ENCODE measurements around the gene DYNLT4. TPM values are rescaled to one million over a fixed set of nuclear protein-coding genes. Genes with fewer than 3 reads are reported as not detected.

Gene DYNLT4
- total RNA-seq, 2 donors from 2014 or later, result 0.64 TPM; not detected in 1

GRCh38 chr1:44784094-44785028 is 22.8 kb downstream of the DYNLT4 start:
- no peak overlapping the region for H3K27ac ChIP-seq (ENCODE audit: low read depth, low read length)
- H3K27ac Mint-ChIP-seq, result peak overlapping the region; percentile 16
- peak overlapping the region; percentile 50 for H3K4me3 Mint-ChIP-seq
- peak overlapping the region; percentile 49 for H3K4me3 ChIP-seq (ENCODE audit: low read length)
- peaks cover 10% of the 10 kb centered on the region for H3K27me3 Mint-ChIP-seq (ENCODE audit: insufficient read depth)
- H3K4me1 ChIP-seq (ENCODE audit: control insufficient read depth, insufficient read depth, low read length), result peaks cover 5% of the 10 kb centered on the region
- peak; percentile 50 for TF ChIP-seq CTCF (conservative IDR thresholded peaks at IDR 0.05)
- peaks cover 3% of the 10 kb centered on the region for H3K36me3 ChIP-seq (ENCODE audit: control insufficient read depth, insufficient read depth, low read length)
- peak; percentile 85 for DNase-seq
- 16 to 30% methylated on average over 16 to 71 of the region's 71 CpGs for WGBS, 2 experiments (ENCODE audit: insufficient coverage in 1 of 2, insufficient read length in 1 of 2)
- peak overlapping the region; percentile 38 for H3K9ac ChIP-seq (ENCODE audit: extremely low read depth, low read length, poor library complexity, severe bottlenecking)
- peaks cover 21% of the 10 kb centered on the region for H3K36me3 Mint-ChIP-seq (ENCODE audit: low read depth)
- peaks cover 20% of the 10 kb centered on the region for H3K27me3 ChIP-seq (ENCODE audit: control insufficient read depth, insufficient read depth, low read length, poor library complexity, severe bottlenecking)
- peaks cover 9% of the 10 kb centered on the region for H3K4me1 Mint-ChIP-seq
- no peaks in the 10 kb centered on the region for H3K9me3 Mint-ChIP-seq
- no peaks in the 10 kb centered on the region for H3K9me3 ChIP-seq (ENCODE audit: control insufficient read depth, low read length)

DNA sequence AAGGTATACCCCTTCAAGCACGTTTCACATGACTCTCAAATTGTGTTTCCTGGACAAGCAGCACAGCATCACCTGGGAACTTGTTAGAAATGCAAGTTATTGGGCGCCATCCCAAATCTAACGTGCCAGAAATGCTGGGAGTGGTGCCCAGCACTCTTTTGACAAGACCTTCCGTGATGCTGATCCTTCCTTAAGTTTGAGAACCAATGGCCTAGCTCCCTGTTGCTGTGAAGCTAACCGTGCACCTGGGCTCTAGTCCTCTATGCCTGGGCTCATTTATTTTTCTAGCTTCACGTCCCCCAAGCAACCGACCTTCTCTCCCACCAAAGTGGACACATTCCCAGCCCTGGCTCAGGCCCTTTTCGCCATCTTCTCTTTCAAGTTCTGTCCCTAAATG is 23.5 kb downstream of the DYNLT4 start:
- H3K36me3 Mint-ChIP-seq (ENCODE audit: low read depth), result peaks cover 28% of the 10 kb centered on the region
- peaks cover 20% of the 10 kb centered on the region for H3K27me3 ChIP-seq (ENCODE audit: control insufficient read depth, insufficient read depth, low read length, poor library complexity, severe bottlenecking)
- peak overlapping the region; percentile 38 for H3K9ac ChIP-seq (ENCODE audit: extremely low read depth, low read length, poor library complexity, severe bottlenecking)
- no peaks in the 10 kb centered on the region for H3K9me3 ChIP-seq (ENCODE audit: control insufficient read depth, low read length)
- no peaks in the 10 kb centered on the region for H3K9me3 Mint-ChIP-seq
- H3K4me1 ChIP-seq (ENCODE audit: control insufficient read depth, insufficient read depth, low read length), result peaks cover 5% of the 10 kb centered on the region
- TF ChIP-seq CTCF (conservative IDR thresholded peaks at IDR 0.05), result no peak
- DNase-seq, result no peak
- H3K27ac Mint-ChIP-seq, result peak overlapping the region; percentile 16
- peak overlapping the region; percentile 49 for H3K4me3 ChIP-seq (ENCODE audit: low read length)
- peaks cover 10% of the 10 kb centered on the region for H3K36me3 ChIP-seq (ENCODE audit: control insufficient read depth, insufficient read depth, low read length)
- WGBS, 2 experiments (ENCODE audit: insufficient coverage in 1 of 2, insufficient read length in 1 of 2), result 80 to 83% methylated on average over 7 to 8 of the region's 8 CpGs
- peaks cover 10% of the 10 kb centered on the region for H3K27me3 Mint-ChIP-seq (ENCODE audit: insufficient read depth)
- peak overlapping the region; percentile 50 for H3K4me3 Mint-ChIP-seq
- H3K27ac ChIP-seq (ENCODE audit: low read depth, low read length), result no peak overlapping the region
- H3K4me1 Mint-ChIP-seq, result peaks cover 9% of the 10 kb centered on the region

- Histone ChIP-seq H3K9me3 (ENCODE audit: control insufficient read depth, low read length) (no peaks in the 10 kb centered on the region), H3K4me1 (ENCODE audit: control insufficient read depth, insufficient read depth, low read length) (no peaks in the 10 kb centered on the region), H3K36me3 (ENCODE audit: control insufficient read depth, insufficient read depth, low read length) (peaks cover 38% of the 10 kb centered on the region), H3K27ac (ENCODE audit: low read depth, low read length) (no peak overlapping the region), H3K9ac (ENCODE audit: extremely low read depth, low read length, poor library complexity, severe bottlenecking) (no peak overlapping the region), H3K4me3 (ENCODE audit: low read length) (no peak overlapping the region), H3K27me3 (ENCODE audit: control insufficient read depth, insufficient read depth, low read length, poor library complexity, severe bottlenecking) (peaks cover 11% of the 10 kb centered on the region)
- TF ChIP-seq CTCF (conservative IDR thresholded peaks at IDR 0.05), result peak; percentile 19
- Mint-ChIP-seq H3K36me3 (ENCODE audit: low read depth) (peaks cover 57% of the 10 kb centered on the region), H3K4me3 (no peak overlapping the region), H3K27ac (no peak overlapping the region), H3K27me3 (ENCODE audit: insufficient read depth) (peaks cover 6% of the 10 kb centered on the region), H3K4me1 (peaks cover 16% of the 10 kb centered on the region), H3K9me3 (no peaks in the 10 kb centered on the region)
- WGBS, 2 experiments (ENCODE audit: insufficient coverage in 1 of 2, insufficient read length in 1 of 2), result 96 to 97% methylated on average over 10 to 14 of the region's 14 CpGs
- no peak for DNase-seq
Observed at GRCh38 chr1:44780583-44781121, 26.5 kb downstream of the DYNLT4 start.

Data from endodermal cell (in vitro differentiated cells).